IMR-90 (cell line): Measurements from ENCODE around the gene ELMO1.

Source experiments
- POLR2A ChIP-seq: IDR thresholded peaks from 2 replicates; pipeline ENCODE4 v1.6.1; 2012; ENCODE audit warnings: mild to moderate bottlenecking, low read depth, low read length
- SMC3 ChIP-seq: fragments of 150-350 bp; IDR thresholded peaks from 2 replicates; pipeline ENCODE4 v1.6.1; 2016; ENCODE audit warnings: low read depth, mild to moderate bottlenecking, antibody characterized with exemption, low read length, moderate library complexity
- TF ChIP-seq, protein P1 (sequence below): conservative IDR thresholded peaks from 2 replicates; pipeline ENCODE4 v1.5.1; 2012; ENCODE audit warnings: mild to moderate bottlenecking, low read depth, low read length, improper control_type of control experiment

DNA sequence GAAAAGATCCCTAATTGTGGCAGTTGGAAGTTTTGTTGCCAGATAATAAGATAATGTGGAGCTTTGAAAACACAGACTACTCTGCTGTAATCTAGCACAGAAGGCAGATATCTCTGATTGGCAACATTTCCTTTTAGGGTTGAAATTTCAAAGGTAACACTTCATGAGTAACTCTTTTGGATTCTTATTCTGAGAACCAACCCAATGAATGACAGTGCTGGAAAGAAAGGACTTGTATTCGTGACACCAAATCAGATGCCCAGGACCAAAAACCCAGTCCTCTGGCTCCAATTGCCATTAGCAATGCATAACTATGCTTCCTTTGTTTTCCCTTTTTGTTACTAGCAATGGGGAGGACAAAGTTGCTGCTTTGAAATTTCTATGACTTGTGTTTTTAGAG lies 41.0 kb upstream of the ELMO1 start:
- TF ChIP-seq POLR2A: no peak
- TF ChIP-seq, protein P1, sequence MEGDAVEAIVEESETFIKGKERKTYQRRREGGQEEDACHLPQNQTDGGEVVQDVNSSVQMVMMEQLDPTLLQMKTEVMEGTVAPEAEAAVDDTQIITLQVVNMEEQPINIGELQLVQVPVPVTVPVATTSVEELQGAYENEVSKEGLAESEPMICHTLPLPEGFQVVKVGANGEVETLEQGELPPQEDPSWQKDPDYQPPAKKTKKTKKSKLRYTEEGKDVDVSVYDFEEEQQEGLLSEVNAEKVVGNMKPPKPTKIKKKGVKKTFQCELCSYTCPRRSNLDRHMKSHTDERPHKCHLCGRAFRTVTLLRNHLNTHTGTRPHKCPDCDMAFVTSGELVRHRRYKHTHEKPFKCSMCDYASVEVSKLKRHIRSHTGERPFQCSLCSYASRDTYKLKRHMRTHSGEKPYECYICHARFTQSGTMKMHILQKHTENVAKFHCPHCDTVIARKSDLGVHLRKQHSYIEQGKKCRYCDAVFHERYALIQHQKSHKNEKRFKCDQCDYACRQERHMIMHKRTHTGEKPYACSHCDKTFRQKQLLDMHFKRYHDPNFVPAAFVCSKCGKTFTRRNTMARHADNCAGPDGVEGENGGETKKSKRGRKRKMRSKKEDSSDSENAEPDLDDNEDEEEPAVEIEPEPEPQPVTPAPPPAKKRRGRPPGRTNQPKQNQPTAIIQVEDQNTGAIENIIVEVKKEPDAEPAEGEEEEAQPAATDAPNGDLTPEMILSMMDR: no peak
- TF ChIP-seq SMC3: no peak
